ENCODE results near the gene CCNY. TPM values are rescaled to one million over a fixed set of nuclear protein-coding genes. Genes with fewer than 3 reads are reported as not detected.

CCNY gene
- total RNA-seq, 1 experiment from 2014 or later: 51.9 TPM

- DNase-seq (ENCODE audit: low read depth, low spot score) (no peak), ATAC-seq (no peak)
- H3K27me3 ChIP-seq (ENCODE audit: control insufficient read depth, insufficient read depth, low read length): no peaks in the 10 kb centered on the region
- no peak for TF ChIP-seq POLR2AphosphoS5 (IDR thresholded peaks at IDR 0.05; ENCODE audit: low read depth, low read length)
- no peak for TF ChIP-seq SIN3A (IDR thresholded peaks at IDR 0.05; ENCODE audit: borderline replicate concordance, insufficient read depth, low read depth, low read length)
- TF ChIP-seq REST (IDR thresholded peaks at IDR 0.05; ENCODE audit: insufficient read depth in 1 of 2, low read depth in 2 of 2, low read length in 1 of 2): no peak
- no peak for TF ChIP-seq TCF7L2 (IDR thresholded peaks at IDR 0.05; ENCODE audit: low read depth, low read length)
- no peak for TF ChIP-seq CTCF (IDR thresholded peaks at IDR 0.05)
- H3K27ac ChIP-seq (ENCODE audit: low read length): no peak overlapping the region
- no peak overlapping the region for H3K4me3 ChIP-seq (ENCODE audit: low read depth in 2 of 2, low read length in 2 of 2)
- intact Hi-C loops (cut with micrococcal nuclease; ENCODE audit: unreplicated experiment): no loop called here
- no peaks in the 10 kb centered on the region for H3K36me3 ChIP-seq (ENCODE audit: control insufficient read depth, insufficient read depth, low read length)
- CTCF ChIA-PET: no interaction called here
- POLR2A ChIA-PET: no interaction called here
- no TSS peak for BruUV-seq (replicated peaks)
- in situ Hi-C loops (cut with HindIII; ENCODE audit: low pct_unique_long_range_greater_than_20kb, low sequenced_read_pairs): no loop called here
- H3K9me3 ChIP-seq (ENCODE audit: control insufficient read depth, insufficient read depth, low read depth, low read length): no peaks in the 10 kb centered on the region; the same call in 1 of the 2 replicates
- H3K4me1 ChIP-seq (ENCODE audit: control insufficient read depth, insufficient read depth, low read length): no peaks in the 10 kb centered on the region
Observed at GRCh38 chr10:35388682-35389081, 52.4 kb downstream of the CCNY start.

- no peaks in the 10 kb centered on the region for H3K4me1 ChIP-seq (ENCODE audit: control insufficient read depth, insufficient read depth, low read length)
- intact Hi-C loops (cut with micrococcal nuclease; ENCODE audit: unreplicated experiment): no loop called here
- H3K27ac ChIP-seq (ENCODE audit: low read length): no peak overlapping the region
- in situ Hi-C loops (cut with HindIII; ENCODE audit: low pct_unique_long_range_greater_than_20kb, low sequenced_read_pairs): no loop called here
- H3K36me3 ChIP-seq (ENCODE audit: control insufficient read depth, insufficient read depth, low read length): no peaks in the 10 kb centered on the region
- DNase-seq (ENCODE audit: low read depth, low spot score): no peak
- no TSS peak for BruUV-seq (replicated peaks)
- no peak for TF ChIP-seq CTCF (IDR thresholded peaks at IDR 0.05)
- TF ChIP-seq REST (IDR thresholded peaks at IDR 0.05; ENCODE audit: insufficient read depth in 1 of 2, low read depth in 2 of 2, low read length in 1 of 2): no peak
- no peak for TF ChIP-seq POLR2AphosphoS5 (IDR thresholded peaks at IDR 0.05; ENCODE audit: low read depth, low read length)
- TF ChIP-seq TCF7L2 (IDR thresholded peaks at IDR 0.05; ENCODE audit: low read depth, low read length): no peak
- no peaks in the 10 kb centered on the region; the same call in 1 of the 2 replicates for H3K9me3 ChIP-seq (ENCODE audit: control insufficient read depth, insufficient read depth, low read depth, low read length)
- CTCF ChIA-PET: no interaction called here
- ATAC-seq: no peak
- no peaks in the 10 kb centered on the region for H3K27me3 ChIP-seq (ENCODE audit: control insufficient read depth, insufficient read depth, low read length)
- POLR2A ChIA-PET: no interaction called here
- no peak overlapping the region for H3K4me3 ChIP-seq (ENCODE audit: low read depth in 2 of 2, low read length in 2 of 2)
Observed at GRCh38 chr10:35390161-35390840, 54.0 kb downstream of the CCNY start.

All from Panc1 (cell line).